Activated T-cell treated with anti-CD3 and anti-CD28 coated beads, Interleukin-2, amount 50 U/mL, for 1 hour (primary cell): ENCODE data around the gene SEMA7A.

Experiments used
- DNase-seq: peaks from one replicate; pipeline ENCODE4 v3.0.0-alpha.2; 2020

Gene SEMA7A

DNA sequence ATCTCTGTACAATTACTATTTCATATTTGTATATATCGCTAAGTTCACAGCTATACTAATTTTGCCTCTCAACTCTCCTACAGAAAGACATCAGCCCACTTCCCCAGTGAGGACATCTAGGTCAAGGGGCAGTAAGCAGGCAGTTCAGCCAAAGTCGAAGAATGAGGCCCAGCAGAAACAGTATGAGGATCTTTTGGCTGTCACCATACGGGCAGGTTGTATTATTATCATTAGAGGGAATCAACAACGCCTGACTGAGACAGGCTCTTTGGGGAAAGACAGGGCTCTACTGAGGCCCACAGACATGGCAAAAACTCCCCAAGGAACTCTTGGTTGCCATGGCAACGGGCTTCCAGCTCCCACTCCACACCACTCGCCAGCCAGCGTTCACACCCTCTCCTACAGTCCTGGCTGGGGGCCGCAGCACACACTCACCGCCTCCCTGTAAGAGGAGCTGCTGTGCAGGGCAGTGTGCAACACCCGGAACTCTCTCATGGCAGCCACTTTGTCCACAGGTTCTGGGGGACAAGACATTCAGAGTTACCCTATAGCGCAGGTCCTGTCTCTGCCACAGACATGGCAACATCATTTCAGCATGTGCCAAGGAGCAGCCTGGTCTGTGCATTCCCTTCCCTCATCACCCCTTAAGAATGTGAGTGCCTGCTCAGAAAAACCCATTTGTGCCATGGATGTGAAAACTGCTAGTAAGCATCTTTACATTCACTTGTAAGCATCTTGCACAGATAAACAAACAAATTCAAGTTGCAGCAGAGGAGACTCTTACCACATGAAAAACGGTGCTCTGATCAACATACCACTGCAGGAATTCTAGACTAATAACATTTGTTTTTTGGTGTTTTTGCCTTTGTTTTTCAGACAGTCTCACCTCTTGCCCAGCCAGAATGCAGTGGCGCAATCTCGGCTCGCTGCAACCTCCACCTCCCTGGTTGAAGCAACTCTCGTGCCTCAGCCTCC, 18.4 kb upstream of the SEMA7A start:
- DNase-seq, result no peak

DNA sequence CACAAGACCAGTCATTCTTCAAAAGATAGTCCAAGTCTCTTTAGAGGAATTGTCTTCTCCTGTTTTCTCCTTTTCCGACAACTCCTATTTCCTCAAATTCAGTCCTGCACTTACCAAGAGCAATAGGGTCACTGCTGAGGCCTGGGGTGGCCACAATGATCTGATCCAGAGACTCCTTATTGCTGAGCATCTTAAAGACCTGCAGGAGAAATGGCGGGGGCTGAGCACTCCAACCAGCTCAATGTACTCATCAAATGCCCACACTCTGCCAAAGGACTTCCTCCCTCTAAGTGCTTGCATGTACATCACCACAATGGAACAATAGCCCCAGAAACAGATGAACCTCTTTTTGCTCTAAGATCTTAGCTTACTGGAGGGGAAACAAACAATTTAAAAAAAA, 17.6 kb upstream of the SEMA7A start:
- no peak for DNase-seq

DNA sequence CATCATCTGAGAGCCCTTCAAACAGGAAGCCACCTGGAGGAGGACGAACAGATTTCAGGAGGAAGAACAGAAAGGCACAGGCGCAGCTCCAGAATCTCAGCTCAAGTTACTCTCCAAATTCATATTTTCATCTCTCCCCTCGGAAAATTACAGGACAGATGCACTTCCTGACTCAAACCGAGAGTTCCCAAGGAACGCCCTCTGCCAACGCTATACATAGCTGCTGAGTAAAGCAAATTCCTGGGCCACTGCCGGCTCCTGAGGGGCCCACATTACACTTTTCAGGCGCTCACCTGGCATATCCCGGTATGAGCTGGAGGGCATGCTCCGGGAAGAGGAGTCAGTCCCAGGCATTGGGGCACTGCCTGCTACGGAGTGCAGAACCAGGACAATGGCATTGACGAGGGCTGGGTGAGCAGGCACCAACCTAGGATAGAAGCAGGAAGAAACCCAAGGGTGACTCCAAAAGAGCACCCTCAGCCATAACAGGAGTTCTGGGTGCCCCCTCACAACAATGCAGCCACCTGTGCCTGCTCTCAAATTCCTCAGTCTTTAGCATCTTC, 16.0 kb upstream of the SEMA7A start:
- DNase-seq, result no peak

DNA sequence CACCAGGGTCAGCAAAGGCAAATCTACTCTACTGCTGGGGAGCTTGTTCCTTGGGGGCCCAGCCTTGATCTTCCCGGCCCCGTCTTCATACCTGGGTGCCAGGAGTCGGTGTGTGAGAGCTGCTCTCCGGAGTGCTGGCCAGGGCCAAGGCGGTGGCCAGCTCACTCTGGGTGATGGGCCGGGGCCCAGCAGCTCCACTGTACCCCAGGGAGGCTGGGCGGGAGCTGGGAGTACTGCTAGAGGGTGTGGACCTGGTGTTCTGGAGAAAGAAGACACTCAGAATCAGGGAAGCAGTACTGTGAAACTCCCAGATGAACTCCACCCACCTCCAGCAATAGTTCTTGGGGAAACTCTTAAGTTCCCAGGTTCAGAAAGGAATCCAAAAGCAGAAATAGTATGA, 15.3 kb upstream of the SEMA7A start:
- no peak for DNase-seq

DNA sequence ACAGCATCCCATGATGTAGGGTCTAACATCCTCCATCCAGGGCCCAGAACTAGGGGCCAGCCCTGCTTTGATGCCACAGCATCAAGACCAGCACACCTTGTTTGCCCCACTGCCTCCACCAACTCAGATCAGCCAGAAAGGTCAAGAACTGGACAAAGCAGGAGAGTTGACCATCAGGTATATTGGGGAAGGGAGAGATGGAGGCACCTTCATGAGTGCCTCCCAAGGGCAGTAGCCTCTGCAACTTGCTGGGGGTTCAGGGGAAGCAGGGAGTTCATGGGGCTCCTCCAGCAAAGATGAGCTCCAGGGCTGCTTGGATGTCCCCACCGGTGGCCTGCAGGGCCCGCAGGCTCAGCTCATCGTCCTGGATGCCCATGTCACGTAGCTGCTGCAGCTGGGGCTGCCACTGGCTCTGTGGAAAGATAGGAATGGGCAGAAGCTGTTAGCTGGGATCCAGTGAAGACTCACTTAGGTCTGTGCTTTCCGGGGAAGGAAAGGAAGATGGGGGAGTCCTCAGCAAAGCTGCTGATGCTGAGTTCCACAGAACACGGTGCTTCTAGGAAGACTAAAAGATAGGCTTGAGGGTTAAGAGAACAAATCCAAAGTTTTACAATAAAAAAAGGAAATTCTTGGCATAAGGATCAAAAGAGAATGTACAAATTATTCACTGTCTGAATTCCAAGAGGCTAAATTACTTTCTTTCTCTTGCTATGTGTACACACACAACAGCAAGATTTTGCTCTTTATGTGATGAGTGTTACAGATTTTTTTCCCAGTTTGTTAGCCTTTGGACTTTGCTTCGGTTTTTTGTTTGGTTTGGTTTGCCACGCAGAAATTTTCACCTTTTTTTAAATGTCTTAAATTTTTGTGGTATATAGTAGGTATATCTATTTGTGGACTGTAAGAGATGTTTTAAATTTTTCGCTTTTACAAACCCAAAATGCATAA, 12.3 kb upstream of the SEMA7A start:
- DNase-seq, result no peak

DNA sequence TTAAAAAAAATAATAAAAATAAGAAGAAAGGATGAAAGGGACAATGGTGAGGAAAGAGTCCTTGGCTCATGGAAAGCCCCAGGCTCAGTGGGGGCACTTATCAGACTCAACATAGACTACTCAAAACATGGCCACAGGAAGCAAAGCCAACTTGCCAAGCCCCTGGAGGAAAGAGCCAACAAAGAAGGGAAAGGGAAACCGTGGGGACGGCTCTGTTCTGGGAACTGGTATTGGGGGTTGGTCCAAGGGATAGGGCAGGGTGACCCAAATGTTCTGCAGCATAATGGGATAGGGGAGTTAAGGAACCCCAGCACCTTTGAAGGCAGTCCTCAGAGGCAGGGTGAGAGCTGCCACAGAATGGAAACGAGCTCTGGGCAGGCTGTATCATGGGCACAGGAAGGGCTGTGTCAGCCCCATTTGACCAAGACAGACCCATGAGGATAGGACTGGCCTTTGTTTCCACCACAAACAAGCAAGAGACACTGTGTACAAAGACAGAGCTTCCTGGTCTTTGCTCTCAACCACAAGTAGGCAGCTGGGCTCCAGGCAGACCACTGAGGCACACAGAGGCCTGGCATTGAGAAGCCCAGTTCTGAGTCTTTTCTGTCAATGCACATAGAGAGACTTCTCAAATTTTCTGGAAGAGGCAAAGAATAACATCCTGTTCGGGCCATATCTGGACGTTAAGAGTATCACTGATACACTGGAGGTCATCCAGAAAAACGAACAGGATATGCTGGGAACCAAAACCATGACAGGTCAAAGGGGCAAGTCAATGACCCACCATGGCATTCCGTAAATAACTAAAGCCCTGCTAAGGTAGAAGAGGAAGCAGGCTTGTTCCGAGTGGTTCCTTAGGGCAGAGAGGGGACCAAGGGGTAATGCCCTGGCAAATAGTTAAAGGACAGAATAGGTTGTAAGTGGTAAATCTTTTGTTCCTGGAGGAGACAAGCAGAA, 10.6 kb upstream of the SEMA7A start:
- DNase-seq, result no peak

DNA sequence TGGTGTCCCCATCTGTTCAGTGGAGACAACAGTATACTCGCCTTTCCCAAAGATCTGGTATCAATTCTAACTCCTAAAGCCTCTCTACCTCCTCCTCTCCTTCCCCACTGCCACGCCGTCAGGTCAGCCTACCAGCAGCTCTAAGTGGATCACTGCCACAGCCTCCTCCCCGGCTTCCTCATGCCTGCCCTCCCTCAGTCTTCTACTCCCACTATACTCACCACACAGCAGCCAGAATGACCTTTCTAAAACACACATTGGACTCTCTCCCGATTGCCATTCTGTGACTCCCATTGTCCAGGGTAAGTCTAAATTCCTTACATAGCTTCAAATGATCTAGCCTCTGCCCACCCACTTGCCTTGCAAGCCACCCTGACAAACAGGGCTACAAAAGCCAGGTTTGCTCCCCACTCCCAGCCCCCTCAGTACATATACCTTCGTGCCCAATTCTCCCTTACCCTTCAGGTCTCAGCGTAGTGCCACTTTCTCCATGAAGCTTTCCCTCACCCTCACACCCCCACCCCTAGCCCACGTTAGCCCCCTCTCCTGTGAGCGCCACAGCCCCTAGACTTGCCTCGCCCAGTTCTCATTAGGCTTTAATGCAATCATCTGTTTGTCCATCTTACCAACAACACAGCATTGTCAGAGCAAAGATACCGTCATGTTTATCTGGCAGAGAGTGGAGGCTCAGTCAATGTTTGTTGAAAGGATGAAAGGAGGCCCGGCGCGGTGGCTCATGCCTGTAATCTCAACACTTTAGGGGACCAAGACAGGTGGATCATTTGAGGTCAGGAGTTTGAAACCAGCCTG, 9.5 kb upstream of the SEMA7A start:
- no peak for DNase-seq

DNA sequence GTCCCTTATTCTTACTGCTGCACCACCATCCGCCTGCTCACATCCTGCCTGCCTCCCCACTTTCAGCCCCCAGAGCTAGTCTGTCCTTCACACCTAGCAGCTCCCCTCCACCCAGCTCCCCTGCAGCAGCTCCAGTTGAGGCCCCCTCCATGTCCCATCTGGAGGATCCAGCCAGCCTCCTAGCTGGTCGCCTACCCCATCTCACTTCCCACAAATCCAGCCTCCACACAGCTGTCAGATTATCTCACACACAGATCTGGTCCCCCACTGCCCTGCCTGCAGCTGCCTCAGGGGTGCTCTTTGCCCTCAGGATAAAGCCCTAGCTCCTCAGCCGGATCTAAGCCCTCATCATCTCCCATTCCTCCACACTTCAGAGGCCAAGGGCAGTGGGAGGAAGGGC, 8.8 kb upstream of the SEMA7A start:
- DNase-seq, result no peak

DNA sequence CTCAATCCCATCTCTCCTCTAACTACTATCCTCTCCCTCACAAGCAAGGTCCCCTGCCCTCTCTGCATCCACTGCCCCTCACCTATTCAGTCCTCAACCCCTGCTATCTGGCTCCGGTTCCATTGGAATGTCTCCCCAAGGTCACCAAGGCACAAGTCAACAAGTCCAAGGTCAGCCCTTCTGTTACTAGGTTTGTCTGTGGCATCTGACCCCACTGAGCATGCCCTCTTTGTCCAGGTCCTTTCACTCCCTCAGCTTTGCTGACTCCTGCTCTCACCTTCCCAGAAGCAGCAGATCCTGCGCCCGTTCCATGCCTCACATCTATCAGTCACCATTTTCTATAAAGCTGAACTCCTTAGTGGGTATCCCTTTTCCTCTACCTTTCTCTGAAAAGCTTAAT, 8.3 kb upstream of the SEMA7A start:
- no peak for DNase-seq

DNA sequence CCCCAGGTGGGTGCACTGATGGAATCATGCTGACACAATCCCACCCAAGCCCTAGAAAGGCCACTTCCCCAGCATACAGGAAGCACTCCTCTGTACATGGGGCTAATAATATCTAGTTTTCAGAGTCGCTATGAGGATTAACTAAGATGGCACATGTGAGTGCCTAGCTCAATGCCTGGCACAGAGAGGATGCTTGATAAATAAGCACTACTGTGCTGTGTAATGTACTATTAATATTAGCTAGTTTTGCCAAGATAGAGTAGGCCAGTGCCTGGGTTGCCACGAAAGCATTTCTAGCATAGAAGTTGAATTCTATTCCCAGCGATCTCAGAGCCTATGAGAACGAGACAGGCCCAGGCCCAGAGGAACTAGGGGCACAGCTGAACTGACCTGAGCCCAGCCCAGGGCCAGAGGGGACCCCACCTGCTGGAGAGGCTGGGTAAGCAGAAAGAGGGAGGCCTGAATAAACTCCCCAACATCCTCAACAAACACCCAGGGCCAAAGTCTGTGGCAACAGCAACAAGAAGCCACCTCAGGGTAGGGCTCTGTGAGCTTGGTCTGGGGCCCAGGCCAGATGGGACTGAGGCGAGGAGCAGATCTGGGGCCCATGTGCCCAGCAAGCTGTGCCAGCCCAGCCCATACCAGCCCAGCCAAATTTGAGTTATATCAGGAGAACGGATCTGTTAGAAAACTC, 7.6 kb upstream of the SEMA7A start:
- no peak for DNase-seq

DNA sequence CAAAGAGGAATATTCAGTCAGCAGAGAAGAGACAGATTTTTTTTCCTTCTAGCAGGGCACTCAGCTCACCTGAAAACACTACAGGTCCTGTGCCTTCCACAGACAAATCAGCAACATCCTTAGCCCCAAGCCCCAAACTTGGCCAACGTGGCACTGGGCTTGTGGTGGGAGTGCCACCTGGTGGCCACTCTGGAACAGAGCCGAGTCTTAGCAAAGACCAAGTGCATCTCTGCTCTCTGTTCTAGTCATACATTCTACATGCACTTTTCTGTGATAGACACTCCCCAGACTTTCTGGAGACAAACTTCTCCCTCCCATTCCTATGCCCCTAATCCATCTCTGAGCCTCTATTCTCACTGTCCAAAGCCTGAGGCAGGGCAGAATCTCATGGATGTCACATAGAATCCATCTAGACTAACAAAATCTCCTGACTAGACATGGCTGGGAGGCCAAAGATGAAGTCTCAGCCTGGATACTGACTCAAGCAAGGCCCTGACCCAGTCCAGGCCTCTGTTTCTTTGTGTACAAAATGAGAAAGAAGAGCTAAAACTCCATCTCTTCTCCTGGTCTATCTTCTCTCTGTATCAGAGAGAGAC, 5.1 kb upstream of the SEMA7A start:
- DNase-seq, result peak; percentile 79

DNA sequence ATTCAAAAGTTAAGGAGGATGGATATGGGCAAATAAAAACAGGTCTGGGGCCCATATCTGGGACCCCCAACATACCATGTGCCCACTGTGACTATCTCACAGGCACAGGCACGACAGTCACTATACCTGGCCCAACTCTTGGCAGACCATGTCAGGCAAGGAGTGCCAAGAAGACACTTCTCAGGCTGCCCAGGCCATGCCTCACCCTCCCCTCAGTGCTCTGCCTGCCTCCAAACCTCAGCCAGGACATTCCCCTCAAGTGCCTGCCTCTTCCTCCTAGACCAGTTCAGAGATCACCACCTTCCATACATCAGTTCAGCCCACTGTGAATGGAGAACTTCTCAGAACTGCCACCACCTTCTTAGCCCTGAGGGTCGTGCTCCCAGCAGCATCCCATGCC, 4.4 kb upstream of the SEMA7A start:
- no peak for DNase-seq

DNA sequence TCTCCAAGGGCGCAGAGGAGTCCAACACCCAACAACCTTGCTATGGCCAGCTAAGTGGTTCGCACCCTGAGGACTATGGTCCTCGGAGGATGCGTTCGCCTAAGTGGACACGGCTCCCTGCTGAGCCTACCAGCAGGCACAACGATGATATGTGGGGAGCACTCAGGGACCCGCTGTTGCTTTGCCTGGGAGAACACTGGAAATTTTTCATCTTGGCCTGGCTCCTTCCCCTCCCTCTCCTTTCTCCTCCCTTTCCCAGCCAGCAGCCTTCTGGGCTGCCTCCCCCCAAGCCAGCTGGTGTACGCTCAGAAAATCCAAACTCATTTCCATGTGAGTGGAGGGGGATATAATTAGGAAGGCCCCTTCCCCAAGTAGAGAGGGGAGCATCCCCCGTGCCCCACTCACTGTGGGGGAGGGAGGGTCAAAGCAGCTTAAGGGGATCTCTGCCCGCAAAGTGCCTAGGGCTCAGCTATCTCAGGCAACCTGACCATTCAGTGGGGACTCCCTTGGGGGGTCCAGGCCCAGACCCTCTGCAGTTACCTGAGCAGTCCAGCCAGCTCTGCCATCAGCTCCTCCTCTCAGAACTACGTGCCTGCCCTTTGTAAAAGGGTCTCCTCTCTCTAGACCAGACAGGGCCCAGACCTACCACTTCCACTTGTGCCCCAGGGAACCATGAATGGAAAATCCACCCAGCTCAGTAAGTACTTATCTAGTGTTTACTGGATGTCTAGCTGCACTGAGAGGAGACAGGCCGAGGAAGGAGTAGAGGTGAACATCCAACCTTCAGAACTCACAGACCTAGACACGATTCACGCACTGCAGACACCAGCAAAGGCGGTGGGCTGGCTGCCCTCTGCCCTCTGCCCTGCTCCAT, 742 bp upstream of the SEMA7A start:
- DNase-seq, result no peak

DNA sequence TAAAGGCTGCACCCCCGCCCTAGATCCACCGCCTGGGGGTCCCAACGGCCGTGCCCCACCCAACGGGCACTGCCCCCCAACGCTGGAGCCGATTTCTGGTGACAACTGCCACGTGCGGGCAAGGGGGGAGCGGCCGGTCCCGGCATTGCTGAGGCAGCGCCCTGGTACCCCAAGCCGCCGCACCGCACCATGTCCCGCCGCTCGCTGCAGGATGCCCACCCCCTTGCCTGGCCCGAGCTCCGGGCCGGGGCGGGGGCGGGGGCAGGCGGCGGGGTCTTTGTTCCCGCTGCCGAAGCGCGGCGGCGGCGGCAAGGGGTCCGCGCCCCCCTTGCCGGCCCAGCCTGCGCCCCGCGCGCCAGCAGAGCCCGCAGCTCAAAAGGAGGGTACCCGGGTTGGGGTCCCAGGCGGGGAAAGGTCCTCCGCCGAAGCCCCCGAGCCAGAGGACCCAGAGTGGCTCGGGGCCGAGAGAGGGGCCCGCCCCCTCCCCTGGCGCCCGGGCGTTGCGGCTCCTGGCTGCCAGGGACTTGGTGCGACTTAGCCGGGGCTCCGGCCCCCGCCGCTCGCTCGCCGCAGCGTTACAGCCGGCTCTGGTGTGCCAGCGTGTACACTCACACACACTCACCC, 678 bp downstream of the SEMA7A start:
- DNase-seq, result peak; percentile 34

DNA sequence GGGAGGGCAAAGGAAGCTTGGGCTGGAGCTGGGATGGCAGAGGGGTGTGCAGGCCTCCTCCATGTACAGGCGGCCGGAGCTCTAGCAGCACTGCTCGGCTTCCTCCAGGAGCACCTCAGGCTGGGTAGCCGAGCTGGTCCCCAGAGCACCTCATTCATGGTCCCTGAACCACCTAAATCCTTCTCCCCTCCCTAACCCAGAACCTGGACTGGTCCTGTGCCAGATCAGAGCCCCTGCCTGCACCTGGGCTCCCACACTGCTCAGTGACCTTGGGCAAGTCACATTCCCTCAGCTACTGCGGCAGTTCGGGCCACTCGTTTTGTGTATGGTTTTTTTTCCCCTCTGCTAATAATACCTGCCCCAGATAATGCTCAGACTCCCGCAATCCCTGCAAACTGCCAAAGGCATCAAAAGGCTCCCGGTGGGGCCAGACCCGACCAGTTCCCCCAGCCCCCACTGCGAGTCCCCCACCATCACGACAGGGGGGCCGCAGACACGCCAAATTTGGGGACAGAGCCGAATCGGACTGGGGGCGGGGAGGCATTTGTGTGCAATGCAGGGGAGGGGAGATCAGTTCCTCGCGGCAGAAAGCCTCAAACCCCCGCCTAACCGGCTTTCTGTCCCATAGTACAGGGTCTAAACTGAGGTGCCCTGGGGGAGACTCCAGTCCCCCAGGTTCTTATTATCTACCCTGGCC, 1.3 kb downstream of the SEMA7A start:
- no peak for DNase-seq

DNA sequence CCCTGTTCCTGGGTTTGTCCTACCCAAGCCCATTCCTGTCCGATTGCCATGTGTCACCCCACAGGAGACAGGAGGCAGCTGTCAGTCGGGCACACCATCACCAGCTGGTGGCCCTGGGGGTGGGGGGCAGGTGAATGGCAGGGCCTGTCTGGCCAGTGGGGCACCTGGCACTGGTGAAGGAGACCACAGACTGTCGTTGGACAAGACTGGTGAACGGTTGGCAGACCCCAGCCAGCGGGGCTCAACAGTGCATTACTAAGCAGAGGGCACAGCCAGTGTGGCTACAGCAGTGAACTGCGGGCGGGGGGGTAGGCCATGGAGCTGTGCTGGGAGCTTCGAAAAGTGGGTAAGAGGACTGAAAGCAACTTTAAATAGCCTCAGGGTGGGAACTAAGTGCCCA, 2.1 kb downstream of the SEMA7A start:
- DNase-seq, result no peak

DNA sequence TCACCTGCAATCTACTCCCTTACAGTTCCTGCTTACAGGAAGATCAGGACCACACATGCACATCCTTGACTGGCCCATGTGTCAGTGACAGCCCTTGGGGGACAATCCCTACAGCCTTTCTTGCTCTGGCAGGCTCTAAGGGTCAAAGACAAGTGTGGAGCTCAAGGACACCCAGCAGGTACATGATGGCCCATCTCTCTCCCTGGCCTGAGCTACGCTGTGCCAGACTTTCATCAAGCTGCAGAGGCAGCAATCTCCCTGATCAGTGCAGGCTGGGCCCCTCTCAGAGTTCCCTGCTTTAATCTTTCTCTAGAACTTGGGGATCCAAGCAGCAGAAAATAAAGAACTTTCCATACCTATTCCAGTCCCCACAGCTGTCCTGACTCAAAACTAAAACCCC, 2.6 kb downstream of the SEMA7A start:
- no peak for DNase-seq

DNA sequence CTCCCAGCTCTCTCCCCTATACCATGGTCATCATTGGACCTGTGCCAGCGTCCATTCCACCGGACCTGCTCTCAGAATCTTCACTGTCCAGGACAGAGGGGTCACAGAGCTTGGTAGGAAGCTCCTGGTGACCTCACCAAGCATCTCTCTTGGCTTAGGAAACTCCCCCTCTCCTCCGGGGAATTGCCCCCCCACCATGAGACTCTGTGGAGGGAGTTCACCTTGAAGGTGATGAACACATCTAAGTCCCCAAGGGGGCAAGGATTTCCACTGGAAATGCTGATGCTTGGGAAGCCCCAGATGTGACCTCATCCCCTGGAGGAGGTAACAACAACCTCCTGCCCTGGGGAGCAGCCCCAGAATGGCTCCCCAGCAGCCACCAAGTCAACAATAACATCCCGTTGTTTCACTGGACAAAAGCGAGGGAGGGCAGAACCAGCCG, 3.2 kb downstream of the SEMA7A start:
- DNase-seq, result no peak
